Fibroblast of skin of right quadriceps (primary cell): ENCODE data around the gene HPCAL4.

Experiments
- DNase-seq: peaks from one replicate; pipeline ENCODE4 v3.0.0-alpha.2; 2013

HPCAL4 gene

DNA sequence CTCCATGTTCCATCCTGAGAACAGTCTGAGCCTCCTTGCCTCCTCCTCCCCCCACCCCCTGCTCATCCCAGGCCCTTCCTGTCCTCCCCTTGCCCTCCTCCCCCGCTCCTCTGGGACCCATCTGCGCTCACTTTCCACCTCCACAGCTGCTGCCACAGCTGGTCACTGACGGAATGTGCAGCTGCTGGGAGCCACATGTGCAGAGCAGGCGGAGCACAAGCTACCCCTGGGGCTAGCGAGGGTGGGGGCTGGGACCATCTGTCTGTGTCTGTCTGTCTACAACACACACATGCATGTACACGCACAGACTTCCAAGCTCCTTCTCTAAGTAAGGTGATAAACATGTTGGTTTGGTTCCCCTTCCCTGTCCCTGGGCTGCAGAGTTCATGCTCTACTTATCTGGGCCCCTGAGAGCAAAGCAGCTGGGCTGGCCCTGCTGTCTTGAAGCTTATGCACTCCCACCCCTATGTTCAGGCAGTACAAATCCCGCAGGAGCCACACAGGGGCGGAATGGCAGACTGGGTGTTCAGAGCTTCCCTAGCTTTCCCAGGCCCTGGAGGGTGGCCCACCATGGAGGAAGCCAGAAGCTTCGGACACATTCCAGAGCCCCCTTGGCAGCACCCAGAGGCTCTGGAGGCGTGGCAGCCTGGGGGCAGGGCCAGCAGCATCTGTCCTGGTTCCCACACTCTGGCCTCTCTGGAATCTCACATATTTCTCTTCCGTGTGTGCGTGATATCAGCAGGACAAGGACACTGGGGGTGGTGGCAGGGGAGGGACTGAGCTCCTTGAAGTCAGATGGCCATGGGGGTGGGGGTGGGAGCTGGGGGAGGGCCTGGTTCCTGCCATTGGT is 44.8 kb downstream of the HPCAL4 start:
- DNase-seq: peak; percentile 69

DNA sequence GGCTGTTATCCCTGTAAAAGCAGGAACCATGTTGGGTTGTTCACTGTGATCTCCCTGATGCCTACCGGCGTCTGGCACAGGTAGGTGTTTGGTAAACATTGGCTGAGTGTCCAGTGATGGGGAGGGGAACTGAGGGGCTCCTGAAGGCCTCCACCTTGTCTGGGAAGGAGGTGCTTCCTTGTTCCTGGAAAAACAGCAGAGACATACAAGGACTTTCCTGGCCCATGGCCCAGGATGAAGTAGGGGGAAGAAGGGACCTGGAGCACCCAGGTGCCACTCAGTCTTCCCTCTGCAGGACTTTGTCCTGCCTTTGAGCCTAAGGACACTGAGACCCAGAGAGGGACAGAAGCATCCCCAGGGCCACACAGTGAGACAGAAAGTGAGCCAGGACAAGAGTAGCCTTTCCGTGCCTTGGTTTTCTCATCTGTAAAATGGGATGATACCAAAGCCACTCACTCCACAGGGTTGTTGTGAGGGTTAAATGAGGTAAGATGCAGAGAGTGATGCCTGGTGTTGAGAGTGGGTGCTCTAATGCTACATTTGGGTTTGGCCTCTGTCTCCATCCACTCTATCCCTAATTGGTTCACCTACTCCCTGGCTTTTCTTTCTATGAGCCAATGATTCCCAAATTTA is 45.7 kb downstream of the HPCAL4 start:
- no peak for DNase-seq

DNA sequence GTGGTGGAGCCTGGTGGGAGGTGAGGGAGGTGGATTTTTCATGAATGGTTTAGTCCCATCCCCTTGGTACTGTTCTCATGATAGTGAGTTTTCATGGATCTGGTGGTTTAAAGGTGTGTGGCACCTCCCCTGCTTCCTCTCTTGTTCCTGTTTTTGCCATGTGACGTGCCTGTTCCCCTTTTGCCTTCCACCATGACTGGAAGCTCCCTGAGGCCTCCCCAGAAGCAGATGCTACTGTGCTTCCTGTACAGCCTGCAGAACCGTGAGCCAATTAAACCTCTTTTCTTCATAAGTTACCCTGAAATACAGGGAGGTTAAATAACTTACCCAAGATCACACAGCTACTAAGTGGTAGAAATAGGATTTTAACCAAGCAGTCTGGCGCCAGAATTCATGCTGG is 47.5 kb downstream of the HPCAL4 start:
- DNase-seq: no peak

- DNase-seq: peak; percentile 10
Measured at GRCh38 chr1:39642796-39643195, 48.4 kb downstream of the HPCAL4 start.

- no peak for DNase-seq
Measured at GRCh38 chr1:39640861-39641260, 50.4 kb downstream of the HPCAL4 start.

DNA sequence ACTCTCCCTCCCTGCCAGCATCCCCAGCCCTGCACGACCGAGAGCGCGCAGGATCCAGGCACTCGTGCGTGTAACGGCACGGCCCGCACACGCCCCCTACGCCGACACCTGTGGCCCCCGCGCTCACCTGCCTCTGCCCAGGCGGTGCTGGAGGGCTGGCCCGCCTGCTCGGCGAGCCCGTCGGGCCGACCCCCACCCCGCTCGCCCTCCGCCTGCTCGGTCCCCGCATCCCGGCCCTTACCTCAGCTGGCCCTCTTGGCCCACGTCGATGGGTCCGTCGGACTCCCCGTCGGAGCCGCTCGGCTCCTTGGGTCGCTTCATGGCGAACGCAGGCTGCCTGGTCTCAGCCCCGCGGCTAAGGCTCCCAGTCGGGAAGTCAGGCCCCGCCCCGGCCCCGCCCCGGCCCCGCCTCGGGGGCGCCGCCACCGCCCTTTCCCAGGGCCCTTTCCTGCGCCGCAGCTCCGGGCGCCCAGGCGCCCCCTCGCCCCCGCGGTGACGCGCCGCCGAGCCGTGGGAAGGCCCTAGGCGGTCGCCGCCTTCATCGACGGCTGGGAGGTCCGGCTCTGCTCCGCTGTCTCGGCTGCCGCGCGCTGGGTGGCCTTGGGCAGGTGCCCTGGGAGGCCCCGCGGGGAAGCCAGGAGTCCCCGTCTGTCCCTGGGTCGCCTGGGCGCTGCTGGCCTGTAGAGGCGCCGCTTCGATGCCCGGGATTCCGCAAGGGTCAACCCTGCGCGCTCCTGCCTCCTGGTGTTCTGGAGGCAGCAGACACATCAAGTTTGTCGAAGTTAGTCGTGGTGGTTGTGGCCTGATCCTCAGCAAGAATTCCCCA is 51.7 kb downstream of the HPCAL4 start, which contains the start of gene HEYL:
TSS of gene HEYL (minus strand) at position 339 of the 826 bp plus-strand sequence. CDS start at position 321, 18 bp downstream.
- DNase-seq: peak; percentile 6

DNA sequence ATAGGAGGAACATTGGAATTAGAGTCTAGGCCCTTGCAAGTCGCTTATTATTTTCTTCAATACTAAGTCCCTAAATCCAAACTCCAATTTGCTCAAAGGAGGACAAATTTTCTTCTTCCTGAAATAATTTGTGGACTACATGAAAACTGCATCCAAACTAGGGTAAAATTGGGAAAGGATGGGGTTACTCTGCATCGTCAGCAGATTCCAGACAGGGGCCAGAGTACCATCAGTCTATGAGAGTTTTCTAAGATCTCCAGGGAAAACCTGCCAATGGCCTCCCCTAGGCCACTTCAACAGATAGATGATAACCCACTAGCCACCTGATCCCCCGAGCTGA is 52.3 kb downstream of the HPCAL4 start:
- no peak for DNase-seq

DNA sequence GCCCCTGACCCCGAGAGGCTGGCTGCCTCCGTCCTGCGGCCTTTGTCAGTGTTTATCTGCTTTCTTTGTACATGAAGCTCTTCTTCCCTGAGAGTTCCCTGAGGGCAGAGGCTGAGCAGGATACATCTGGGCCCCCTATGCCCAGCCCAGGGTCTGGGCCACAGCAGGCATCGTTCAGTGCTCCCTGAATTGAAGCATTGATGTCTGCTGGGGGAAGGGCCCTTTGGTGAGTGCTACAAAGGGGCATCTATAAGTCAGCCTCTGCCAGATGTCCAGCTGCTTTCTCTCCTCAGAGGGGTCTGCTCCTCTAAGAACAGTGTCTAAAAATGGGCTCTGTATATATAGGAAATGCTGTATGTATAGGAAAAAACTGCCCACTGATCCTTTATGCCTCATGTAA is 53.9 kb downstream of the HPCAL4 start:
- DNase-seq: no peak

DNA sequence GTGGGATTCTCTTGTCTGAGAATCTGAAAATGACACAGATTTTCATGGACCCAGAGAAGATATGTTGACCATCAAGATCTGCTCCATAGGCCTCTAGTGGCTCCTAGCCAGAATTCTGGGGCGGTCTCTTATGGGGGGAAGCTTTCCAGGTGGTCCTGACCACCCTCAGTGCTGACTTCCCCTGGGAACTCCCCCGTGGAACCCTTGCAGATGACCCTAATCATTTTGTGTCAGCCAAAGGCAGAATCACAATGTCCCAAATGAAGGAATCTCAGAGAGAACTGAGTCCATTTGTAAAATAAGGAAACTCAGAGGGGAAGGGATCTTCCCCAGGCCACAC is 55.4 kb downstream of the HPCAL4 start:
- DNase-seq: no peak

DNA sequence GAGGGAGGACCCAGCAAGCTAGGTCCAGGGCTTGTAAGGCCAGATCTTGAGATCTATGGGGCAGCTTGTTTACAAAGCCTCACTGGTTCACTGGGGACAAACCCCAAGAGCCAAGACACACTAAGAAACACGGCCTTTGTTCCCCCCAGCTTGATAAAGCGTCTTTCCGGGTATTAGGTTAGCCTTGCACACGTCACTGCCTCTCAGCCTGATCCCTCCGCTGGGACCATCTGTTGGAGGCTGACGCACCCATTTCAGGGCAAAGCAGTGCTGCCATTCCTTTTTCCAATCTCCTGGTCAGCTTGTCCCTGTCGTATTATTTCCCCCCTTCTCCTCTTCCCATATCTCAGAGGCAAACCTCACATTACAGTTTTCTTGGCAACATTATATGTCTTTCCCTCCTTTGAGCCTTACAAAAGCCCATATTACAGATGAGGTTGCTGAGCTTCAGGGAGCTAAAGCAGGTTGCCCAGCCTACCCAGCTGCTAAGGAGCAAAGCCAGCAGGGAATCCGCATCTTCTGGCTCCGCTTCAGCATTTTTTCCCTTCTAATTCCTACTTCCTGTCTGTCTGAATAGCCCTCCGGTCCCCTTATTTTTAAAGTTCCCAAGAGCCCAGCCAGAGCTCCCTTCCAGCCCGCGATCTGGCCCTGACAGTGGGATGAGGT is 55.9 kb downstream of the HPCAL4 start:
- DNase-seq: no peak

DNA sequence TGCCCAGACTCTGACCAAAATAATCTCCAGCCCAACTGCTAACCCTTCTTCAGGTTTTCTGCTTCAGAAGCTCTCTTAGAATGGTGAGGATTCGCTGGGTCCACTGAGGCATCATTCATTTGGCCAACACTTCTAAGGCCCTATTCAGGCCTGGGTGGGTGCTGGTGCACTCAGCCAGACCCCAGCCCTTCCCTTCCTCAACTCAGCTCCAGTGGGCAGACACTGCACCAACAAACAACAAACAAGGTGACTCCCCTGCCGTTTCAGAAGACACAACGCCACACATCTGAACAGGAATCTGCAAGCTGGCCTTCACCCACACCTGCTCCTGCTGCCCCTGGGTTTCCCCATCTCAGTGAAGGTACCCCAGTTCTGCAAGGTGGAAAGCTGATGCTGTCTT is 57.8 kb downstream of the HPCAL4 start:
- no peak for DNase-seq

- DNase-seq: peak; percentile 11
Measured at GRCh38 chr1:39632682-39633417, 58.4 kb downstream of the HPCAL4 start.

DNA sequence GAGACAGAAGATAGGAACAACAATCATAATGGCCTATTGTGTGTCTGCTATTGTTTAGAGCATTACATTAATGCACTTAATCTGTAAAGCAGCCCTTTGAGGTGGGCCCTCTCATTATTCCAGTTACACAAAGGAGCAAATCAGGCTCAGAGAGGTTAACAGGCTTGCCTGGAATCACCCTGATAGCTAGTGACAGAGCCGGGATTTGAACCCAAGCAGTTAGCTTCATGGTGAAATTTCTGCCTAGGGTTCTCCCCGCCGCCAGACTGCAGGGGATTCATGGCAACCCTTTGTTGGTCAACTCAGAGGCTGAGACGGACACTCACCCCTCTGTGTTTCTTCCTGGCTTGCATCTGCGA is 58.9 kb downstream of the HPCAL4 start:
- DNase-seq: no peak

GRCh38 chr1:39631361-39632322 is 59.6 kb downstream of the HPCAL4 start:
- DNase-seq: no peak

DNA sequence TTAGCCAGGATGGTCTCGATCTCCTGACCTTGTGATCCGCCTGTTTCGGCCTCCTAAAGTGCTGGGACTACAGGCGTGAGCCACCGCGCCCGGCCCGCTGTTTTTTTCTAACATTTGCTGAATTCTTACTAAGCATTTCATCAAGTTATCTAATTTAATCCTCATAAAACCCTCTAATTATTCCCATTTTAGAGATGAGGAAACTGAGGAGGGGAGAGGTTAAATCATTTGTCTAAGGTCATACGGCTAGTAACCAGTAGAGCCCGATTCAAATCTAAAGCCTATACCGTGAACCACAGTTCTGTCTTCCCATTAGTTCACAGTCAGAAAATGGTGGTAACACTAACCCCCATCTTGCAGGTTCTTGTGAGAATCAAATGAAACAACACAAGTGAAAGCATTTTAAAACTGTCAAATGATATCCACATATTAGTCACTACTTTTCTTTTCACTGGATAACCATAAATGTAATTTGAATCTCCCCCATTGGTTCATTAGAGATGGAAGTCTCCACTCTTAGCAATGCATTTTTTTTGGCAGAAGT is 62.4 kb downstream of the HPCAL4 start:
- no peak for DNase-seq
